Activated CD4-positive, alpha-beta T cell treated with anti-CD3 and anti-CD28 coated beads for 24 hours (primary cell): Measurements from ENCODE around the gene PRDM1.

ENCODE experiments used
- DNase-seq, 2 donors: peaks; one replicate each; pipeline ENCODE4 v3.0.0-alpha.2; 2020; ENCODE audit warnings: low read depth in 2 of 2

The PRDM1 gene

DNA sequence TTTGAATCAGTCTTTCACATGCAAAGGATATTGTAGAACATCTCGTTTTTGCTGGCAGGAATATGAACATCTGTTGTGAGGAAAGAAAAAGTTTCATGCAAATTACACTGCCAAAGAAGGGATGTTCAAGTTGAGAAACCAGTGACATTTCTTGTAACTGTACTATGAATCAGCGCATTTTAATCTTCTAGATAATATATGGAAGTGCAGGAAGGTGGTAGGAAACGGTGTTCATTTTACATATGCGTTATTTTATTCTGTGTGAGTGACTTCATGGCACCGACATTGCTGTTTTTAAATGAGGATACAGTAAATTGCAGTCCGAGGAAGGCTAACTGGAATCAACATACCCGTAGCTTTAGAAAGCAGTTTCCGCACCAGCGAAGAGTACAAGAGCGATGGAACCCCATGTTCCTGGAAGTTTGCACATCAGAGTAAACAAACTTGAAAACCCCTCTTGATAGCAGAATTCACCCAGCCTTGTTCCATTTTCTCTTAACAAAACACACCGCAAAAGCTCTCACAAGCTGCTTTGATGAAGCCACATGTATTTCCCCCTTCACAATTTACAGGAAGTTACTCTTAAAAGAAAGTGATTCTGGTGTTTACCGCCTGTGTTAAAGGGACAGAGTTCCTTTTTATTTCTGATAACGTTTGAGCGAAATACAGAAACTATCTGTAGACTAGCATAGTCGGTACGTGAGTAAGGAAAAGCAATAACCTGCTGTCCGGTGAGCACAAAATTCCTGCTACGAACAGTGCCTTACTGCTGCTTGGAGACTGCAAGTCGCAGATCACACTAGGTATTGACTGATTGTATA, 11.5 kb downstream of the PRDM1 start:
- DNase-seq, result no peak

DNA sequence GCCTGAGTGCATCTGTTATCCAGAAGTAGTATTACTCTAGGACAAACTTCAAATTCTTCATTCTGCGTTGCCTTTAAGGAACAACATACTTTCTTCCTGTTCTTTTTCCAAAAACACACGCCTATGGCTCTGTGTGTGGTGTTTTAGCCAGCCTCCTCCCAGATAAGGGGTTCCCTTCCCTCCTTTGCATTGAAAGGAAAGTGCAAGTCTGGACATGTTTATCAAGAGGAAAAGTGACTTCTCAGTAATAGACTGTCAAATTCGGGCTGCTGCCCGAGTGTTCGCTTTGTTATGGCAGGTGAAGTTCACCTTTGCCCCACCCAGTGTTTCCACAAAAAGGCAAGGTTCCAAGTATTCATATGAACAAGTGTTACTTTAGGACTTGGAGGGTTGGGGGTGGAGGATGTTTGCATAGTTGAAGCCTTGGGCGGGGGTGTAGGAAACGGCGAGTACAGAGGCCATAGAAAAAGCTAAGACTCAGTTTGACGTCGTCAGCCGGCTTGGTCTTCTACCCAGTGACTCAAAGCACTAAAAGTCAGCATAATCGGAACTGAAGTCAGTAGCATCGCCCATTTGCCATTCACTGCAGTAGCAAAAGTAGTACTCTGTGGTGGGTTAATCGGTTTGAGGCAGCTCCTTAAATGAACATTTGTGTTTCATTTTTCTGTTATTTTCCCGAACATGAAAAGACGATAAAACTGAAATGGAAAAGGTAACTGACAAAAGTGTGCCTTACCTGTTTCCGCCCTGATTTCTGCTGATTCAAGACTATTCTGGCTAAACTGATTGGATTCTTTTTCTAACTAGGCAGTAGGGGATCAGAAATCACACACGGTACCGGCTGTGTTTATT, 12.5 kb downstream of the PRDM1 start:
- peak; percentile 65 to 69 for DNase-seq

DNA sequence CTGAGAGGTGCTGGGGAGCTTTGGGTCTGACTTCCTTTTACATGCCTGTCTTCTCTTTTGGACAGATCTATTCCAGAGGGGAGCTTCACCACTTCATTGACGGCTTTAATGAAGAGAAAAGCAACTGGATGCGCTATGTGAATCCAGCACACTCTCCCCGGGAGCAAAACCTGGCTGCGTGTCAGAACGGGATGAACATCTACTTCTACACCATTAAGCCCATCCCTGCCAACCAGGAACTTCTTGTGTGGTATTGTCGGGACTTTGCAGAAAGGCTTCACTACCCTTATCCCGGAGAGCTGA, 13.1 kb downstream of the PRDM1 start:
- DNase-seq, result no peak

DNA sequence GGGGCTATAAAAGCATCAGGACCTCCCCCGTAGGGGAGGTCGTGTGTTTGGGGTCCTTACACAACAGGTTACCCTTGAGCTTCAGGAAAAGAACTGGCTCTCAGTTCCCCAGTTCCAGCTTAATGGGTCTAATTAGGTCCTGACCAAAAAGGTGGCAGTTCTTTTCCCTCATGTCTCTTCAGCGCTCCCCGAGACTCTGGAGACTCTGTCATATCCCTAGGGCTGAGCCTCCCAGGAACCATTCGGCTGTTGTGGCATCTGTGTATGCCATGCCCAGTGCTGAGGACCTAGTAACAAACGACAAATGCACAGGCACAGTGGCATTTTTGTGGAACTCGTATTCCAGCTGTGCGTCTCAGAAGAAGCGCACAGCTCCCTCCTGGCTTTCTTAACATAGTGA, 14.6 kb downstream of the PRDM1 start:
- no peak for DNase-seq

DNA sequence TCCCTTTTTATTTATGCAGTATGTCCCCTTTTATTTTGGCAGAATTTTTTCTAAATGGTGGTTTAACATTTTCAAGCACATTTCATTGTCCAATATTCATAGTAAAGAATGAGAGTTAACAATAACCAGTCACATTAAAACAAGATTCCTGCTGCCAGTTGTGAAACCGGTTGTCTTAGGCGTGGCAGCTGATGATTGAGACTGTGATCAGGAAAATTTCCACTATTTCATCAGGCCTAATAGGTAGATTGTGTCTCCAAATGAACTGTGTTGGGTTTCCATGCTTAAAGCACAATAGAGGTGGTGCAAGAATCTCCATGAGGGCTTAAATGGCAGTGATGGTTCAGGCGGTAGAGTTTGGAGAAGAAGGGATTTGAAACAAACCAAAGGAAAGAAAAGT, 15.3 kb downstream of the PRDM1 start:
- no peak for DNase-seq

DNA sequence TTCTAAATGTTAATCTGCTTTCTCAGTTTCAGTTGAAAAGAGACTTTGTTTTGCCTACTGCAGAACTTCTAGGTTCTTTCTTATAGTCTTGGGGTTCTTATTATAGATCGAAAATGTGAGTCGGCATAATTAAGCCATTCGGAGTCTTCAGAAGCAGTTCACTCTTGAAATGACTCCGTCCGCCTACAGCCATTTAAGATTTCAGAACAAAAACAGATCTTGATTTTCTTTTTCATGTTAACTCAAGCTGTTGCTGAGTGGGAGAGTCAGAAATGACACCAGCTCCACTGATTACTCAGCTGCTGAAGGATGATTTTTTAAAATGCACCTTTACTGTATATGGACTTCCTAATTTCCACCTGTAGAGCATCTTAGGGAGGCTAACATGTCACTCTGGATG, 15.9 kb downstream of the PRDM1 start:
- DNase-seq, result peak in 1 of 2 donors; percentile 52

DNA sequence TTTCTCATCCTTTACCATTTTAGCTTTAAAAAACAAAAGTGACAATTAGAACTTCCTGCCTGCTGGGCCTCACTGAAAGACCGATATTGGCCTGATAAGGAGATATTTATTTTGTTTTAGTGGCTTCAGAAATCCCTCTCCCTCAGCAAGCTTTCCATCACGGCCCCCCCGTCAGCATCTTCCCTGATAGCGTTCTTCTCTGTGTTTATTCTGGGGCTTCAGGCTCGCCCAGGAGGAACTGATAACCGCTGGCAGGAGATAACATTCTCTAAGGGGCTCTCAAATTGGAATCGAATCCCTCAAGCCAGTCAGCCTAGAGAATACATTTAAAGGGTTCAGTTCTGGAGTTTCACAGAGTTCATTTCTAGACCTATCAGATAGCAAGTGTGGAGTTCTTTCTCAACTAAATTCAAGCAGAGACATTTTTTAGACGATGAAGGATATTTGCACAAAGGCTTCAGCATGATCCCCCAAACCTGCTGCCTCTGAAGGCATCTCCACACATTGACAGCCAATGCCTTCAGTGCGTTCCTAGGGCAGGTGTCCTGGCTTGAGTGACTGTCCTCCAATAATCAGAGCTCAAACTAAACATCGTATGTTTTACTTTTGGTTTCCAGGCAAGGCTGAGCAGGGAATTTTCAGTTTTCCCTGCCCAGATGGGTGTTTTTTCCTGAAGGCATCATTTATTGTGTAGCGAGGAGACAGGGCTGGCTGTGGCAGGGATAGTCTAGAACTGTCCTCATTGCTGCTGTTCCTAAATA, 17.0 kb downstream of the PRDM1 start:
- no peak for DNase-seq

DNA sequence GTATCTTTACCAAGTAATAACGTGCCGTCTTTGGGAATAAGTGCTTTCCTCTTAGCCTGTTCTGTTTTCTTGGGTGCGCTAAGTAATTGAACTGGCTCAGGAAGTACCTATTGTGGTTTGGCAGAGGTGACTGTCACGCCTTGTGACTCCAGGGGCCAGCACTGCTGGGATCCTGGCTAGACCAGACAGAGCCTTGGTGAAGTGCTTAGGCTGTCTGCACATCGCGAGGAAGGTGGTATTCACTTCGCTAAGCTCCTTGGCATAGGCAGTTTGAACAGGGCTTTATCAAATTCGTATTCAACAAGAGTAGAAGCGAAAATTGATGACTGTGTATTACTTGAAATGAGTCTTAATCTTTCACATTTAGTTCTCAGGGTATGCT, 17.6 kb downstream of the PRDM1 start:
- DNase-seq, result no peak

DNA sequence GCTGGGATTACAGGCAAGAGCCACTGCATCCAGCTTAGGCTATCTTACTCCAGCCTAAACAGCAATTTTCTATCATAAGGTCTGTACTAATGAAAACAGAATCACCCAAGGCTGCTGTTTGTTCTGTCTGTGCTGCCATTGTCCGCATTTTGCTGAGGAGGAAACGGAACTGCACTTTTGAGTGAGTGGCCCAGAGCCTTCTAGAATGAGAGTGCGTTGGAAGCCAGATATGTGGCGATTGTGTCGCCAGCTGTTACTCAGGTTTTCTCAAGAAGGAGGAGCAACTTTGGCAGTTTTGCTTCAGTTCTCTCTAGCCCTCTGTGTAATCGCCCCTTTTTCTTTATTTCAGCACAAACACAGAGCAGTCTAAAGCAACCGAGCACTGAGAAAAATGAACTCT, 18.3 kb downstream of the PRDM1 start:
- DNase-seq, result no peak

DNA sequence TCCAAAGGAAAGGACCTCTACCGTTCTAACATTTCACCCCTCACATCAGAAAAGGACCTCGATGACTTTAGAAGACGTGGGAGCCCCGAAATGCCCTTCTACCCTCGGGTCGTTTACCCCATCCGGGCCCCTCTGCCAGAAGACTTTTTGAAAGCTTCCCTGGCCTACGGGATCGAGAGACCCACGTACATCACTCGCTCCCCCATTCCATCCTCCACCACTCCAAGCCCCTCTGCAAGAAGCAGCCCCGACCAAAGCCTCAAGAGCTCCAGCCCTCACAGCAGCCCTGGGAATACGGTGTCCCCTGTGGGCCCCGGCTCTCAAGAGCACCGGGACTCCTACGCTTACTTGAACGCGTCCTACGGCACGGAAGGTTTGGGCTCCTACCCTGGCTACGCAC, 18.8 kb downstream of the PRDM1 start:
- no peak for DNase-seq

DNA sequence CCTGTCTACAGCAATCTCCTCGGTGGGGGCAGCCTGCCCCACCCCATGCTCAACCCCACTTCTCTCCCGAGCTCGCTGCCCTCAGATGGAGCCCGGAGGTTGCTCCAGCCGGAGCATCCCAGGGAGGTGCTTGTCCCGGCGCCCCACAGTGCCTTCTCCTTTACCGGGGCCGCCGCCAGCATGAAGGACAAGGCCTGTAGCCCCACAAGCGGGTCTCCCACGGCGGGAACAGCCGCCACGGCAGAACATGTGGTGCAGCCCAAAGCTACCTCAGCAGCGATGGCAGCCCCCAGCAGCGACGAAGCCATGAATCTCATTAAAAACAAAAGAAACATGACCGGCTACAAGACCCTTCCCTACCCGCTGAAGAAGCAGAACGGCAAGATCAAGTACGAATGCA, 19.4 kb downstream of the PRDM1 start:
- no peak for DNase-seq

DNA sequence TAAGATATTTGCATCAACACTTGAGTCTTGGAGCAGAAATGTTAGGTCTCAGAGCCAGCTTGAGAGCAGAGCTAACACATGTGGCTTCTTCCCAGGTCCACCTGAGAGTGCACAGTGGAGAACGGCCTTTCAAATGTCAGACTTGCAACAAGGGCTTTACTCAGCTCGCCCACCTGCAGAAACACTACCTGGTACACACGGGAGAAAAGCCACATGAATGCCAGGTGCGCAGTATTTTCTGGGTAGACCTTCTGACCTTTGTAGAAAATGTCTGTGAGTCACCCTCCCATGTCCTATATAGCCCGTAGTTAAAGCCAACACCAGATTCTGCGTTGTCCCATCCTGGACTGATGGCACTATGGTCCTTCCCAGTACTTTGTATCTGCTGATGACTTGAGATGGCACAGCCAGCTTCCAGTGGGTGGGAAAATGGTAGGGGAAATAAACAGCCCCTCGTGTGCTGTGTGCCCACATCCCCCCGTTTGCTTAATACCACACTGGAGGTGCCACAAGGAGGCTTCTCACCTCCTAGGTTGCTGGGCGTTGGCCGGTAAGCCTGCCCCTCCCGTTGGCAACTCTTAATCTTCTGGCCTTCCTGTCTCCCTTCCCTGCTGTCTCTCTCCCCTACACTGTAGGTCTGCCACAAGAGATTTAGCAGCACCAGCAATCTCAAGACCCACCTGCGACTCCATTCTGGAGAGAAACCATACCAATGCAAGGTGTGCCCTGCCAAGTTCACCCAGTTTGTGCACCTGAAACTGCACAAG, 20.3 kb downstream of the PRDM1 start:
- no peak for DNase-seq

DNA sequence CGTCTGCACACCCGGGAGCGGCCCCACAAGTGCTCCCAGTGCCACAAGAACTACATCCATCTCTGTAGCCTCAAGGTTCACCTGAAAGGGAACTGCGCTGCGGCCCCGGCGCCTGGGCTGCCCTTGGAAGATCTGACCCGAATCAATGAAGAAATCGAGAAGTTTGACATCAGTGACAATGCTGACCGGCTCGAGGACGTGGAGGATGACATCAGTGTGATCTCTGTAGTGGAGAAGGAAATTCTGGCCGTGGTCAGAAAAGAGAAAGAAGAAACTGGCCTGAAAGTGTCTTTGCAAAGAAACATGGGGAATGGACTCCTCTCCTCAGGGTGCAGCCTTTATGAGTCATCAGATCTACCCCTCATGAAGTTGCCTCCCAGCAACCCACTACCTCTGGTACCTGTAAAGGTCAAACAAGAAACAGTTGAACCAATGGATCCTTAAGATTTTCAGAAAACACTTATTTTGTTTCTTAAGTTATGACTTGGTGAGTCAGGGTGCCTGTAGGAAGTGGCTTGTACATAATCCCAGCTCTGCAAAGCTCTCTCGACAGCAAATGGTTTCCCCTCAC, 21.0 kb downstream of the PRDM1 start:
- no peak for DNase-seq

DNA sequence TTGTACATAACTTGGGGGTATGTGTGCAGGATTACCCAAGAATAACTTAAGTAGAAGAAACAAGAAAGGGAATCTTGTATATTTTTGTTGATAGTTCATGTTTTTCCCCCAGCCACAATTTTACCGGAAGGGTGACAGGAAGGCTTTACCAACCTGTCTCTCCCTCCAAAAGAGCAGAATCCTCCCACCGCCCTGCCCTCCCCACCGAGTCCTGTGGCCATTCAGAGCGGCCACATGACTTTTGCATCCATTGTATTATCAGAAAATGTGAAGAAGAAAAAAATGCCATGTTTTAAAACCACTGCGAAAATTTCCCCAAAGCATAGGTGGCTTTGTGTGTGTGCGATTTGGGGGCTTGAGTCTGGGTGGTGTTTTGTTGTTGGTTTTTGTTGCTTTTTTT, 22.0 kb downstream of the PRDM1 start:
- no peak for DNase-seq

DNA sequence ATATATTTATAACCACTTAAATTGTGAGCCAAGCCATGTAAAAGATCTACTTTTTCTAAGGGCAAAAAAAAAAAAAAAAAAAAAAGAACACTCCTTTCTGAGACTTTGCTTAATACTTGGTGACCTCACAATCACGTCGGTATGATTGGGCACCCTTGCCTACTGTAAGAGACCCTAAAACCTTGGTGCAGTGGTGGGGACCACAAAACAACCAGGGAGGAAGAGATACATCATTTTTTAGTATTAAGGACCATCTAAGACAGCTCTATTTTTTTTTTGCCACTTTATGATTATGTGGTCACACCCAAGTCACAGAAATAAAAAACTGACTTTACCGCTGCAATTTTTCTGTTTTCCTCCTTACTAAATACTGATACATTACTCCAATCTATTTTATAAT, 22.9 kb downstream of the PRDM1 start:
- DNase-seq, result no peak

DNA sequence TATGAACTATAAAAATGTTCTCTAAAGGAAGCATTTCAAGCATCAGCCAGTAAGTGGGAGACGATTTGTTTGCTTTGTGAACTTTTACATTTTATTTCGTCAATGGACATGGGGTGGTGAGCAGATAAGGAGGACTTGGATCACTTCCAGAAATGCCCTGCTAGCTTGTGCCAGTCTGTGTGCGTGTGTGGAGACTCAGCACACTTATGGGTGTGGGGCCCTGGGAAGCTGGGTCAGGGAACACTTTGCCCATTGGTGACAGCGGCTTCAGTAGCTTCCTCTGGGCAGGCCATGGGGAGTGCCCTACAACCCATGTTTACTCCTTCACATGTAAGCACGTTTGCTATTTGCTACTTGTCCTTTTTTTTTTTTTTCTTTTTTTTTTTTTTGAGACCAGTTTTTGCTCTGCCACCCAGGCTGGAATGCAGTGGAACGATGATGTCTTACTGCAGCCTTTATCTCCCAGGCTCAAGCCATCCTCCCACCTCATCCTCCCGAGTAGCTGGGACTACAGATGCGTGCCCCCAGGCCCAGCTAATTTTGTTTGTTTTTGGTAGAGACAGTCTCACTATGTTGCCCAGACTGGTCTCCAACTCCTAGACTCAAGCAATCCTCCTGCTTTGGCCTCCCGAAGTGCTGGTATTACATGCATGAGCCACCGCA, 24.2 kb downstream of the PRDM1 start:
- DNase-seq, result no peak

DNA sequence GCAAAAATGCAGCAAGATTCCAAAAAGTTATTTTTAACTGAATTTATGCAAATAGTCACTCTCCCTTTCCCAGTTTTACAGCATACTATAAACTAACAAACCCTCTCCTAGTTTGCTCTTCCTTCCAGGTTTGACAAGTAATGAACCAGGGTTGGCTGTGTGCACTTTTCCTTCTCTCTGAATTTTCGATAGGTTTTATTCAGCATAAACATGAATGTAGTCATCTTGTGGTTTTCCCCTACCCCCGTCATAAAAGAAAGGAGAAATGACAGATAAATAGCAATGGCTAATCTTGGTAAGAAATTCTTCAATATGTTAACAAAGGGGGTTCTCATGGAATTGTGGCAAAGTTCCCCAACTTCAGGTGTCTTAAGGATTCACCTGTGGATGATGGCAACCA, 26.3 kb downstream of the PRDM1 start:
- no peak for DNase-seq

DNA sequence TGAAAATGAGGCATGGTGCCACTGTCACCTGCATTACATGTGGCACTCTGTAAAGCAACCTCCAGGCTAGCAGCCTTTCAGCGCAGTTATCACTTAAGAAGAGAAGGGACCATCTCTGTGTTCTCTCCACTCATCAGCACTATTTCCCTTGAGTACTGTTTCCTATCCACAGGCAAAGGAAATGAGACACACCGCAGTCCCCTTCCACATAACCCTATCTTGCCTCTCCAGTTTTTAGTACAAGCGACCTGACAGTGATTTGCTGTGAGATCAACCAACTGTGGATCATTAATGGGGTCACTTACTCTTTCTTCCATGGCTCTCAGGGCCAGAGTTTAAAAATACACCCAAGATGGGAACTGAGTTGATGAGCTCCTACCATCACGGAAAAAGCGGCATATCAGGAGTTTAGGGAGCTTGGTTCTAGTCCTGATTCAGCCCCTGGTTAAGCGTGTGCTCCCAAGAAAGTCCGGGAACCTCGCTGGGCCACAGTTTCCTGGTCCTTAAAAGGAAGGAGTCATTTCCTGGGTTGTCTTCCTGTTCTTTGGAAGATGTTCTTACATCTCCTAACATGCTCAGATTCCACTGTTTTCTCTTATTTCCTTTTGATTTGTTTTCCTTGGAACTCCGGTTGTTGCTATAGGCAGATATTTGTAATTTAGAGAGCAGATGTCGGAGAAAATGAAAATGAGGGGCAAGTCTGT, 27.3 kb downstream of the PRDM1 start:
- no peak for DNase-seq

DNA sequence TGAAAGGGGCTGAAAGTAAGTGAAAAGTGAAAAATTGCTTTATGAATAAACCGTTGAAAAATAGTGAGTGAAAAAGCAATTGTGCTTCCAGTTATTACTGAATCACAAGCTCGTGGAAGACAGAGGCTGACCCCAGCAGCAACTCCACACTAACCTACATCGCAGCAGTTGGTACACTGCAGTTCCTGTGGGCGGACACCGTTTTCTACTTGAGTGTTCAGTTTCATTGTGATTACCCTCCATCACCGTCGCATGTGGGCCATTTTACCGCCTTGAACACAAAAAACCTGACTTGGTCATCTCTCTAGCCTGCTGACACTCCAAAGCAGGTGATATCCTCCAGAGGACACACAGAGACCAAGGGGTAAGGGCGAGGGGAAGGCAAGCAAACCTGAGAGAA, 28.4 kb downstream of the PRDM1 start:
- peak; percentile 55 to 62 for DNase-seq

DNA sequence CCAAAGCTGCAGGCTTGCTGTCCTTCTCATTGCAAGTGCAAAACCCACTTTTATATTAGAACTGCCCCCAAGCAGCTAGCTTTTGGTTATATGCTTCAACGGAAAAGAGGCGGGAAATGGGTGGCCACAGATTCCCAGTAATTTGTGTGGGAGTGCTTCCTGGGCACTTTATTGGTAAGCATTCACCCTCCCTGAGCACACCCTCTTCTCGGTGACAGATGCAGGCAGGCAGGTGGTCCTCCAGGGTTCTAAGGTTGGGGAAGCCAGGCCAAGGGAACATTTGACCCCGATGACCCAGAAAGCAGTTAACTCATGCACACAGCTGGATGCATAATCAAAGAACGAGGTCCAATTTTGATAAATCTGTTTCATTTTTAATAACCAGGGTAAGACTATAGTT, 29.1 kb downstream of the PRDM1 start:
- no peak for DNase-seq
